Central memory CD8-positive, alpha-beta T cell (primary cell): ENCODE results near the gene SPATA32.
"Not testable (repeated sequence)": the region's sequence is repeated elsewhere in the genome, so short reads cannot be mapped to it uniquely, and the experiment has no call there.

Source experiments
- ATAC-seq: fragments of 150-1000 bp; cut with Tn5 transposase; replicated peaks from 2 replicates; pipeline ENCODE4 v1.10.0; 2022; ENCODE audit warnings: mild to moderate bottlenecking, moderate FRiP score, moderate number of reproducible peaks; ENCODE audit not compliant: poor library complexity, severe bottlenecking; ENCODE audit errors: extremely low read depth
- DNase-seq, 2 donors: peaks; one replicate each; pipeline ENCODE4 v3.0.0; 2021; ENCODE audit warnings: low spot score in 2 of 2
- H3K27ac Mint-ChIP-seq: one replicate; pipeline ENCODE4 v1.8.0; 2022; ENCODE audit warnings: low read depth, mild to moderate bottlenecking, moderate library complexity, mixed read lengths
- H3K27me3 Mint-ChIP-seq: one replicate; pipeline ENCODE4 v1.8.0; 2022; ENCODE audit warnings: mixed read lengths
- H3K36me3 Mint-ChIP-seq: one replicate; pipeline ENCODE4 v1.8.0; 2022; ENCODE audit warnings: mild to moderate bottlenecking, moderate library complexity, mixed read lengths; ENCODE audit not compliant: insufficient read depth
- H3K4me1 Mint-ChIP-seq: one replicate; pipeline ENCODE4 v1.8.0; 2022; ENCODE audit warnings: mixed read lengths
- H3K4me3 Mint-ChIP-seq: one replicate; pipeline ENCODE4 v1.8.0; 2022; ENCODE audit warnings: mild to moderate bottlenecking, moderate library complexity, mixed read lengths
- H3K9me3 Mint-ChIP-seq: one replicate; pipeline ENCODE4 v1.8.0; 2022; ENCODE audit warnings: mixed read lengths

SPATA32 gene

DNA sequence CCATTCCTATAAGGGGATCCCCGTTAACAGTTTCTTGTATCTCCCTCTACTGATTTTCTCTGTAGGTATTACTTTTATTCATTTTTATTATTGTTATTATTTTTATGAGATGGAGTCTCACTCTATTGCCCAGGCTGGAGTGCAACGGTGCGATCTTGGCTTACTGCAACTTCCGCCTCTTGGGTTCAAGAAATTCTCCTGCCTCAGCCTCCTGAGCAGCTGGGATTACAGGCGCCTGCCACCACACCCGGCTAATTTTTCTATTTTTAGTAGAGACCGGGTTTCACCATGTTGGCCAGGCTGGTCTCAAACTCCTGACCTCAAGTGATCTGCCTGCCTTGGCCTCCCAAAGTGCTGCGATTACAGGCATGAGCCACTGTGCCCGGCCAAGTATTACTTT is 40.3 kb upstream of the SPATA32 start:
- H3K4me3 Mint-ChIP-seq, H3K27ac Mint-ChIP-seq, ATAC-seq, DNase-seq, H3K9me3 Mint-ChIP-seq, H3K27me3 Mint-ChIP-seq: not testable (repeated sequence)
- Mint-ChIP-seq H3K4me1 (peaks cover 67% of the 10 kb centered on the region), H3K36me3 (peaks cover 21% of the 10 kb centered on the region)

DNA sequence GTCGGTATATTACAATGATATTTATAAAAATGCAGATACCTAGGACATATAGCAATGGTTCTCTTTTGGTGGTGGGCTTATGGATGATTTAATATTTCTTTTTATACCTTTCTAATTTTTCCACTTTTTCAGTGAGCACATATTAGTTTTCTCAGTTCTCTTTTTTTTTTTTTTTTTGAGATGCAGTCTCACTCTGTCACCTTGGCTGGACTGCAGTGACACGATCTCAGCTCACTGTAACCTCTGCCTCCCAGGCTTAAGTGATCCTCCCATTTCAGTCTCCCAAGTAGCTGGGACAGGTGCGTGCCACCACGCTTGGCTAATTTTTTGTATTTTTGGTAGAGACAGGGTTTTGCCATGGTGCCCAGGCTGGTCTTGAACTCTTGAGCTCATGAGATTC is 39.8 kb upstream of the SPATA32 start:
- DNase-seq (no peak), ATAC-seq (no peak)
- Mint-ChIP-seq H3K27ac (no peak overlapping the region), H3K27me3 (no peaks in the 10 kb centered on the region), H3K4me3 (no peak overlapping the region), H3K36me3 (peaks cover 19% of the 10 kb centered on the region), H3K9me3 (no peaks in the 10 kb centered on the region), H3K4me1 (peaks cover 72% of the 10 kb centered on the region)

- Mint-ChIP-seq H3K9me3 (no peaks in the 10 kb centered on the region), H3K4me1 (peaks cover 73% of the 10 kb centered on the region)
These were observed 38.3 kb upstream of the SPATA32 start for GRCh38 chr17:45300060-45300751.

DNA sequence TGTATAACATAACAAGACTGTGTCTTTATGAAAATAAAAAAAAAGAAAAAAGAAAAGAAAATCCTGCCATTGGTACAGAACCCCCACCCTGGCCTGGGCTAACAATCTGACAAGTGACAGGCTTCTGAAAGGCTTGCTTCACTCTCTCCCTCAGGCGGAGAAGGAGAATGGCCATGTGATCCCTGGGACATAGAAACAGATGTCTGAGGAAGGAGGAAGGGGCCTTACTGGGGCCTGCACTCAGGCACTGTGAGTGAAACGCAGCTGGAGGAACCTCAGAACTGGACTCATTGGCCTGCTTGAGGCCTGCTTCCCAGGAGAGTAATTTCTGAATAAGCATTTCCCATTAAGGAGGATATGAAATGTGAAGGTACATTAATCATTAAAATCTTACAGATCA is 37.5 kb upstream of the SPATA32 start:
- Mint-ChIP-seq H3K36me3 (peaks cover 16% of the 10 kb centered on the region), H3K9me3 (no peaks in the 10 kb centered on the region), H3K27ac (no peak overlapping the region)

More at GRCh38 chr17:45300060-45300751, 38.3 kb upstream of the SPATA32 start:
- H3K27ac Mint-ChIP-seq: peak overlapping the region; percentile 47
- peaks cover 18% of the 10 kb centered on the region for H3K36me3 Mint-ChIP-seq
- no peak for ATAC-seq
- DNase-seq: no peak
- no peaks in the 10 kb centered on the region for H3K27me3 Mint-ChIP-seq
- H3K4me3 Mint-ChIP-seq: no peak overlapping the region

GRCh38 chr17:45298546-45299285 is 36.8 kb upstream of the SPATA32 start:
- Mint-ChIP-seq H3K27ac (peak overlapping the region; percentile 63), H3K36me3 (peaks cover 16% of the 10 kb centered on the region), H3K4me3 (no peak overlapping the region), H3K9me3 (no peaks in the 10 kb centered on the region), H3K4me1 (peaks cover 76% of the 10 kb centered on the region), H3K27me3 (no peaks in the 10 kb centered on the region)
- no peak for DNase-seq
- no peak for ATAC-seq

More for the DNA sequence above, 37.5 kb upstream of the SPATA32 start:
- no peak overlapping the region for H3K4me3 Mint-ChIP-seq
- no peaks in the 10 kb centered on the region for H3K27me3 Mint-ChIP-seq
- no peak for DNase-seq
- no peak for ATAC-seq
- H3K4me1 Mint-ChIP-seq: peaks cover 73% of the 10 kb centered on the region

- DNase-seq (no peak), ATAC-seq (no peak)
- Mint-ChIP-seq H3K4me3 (peak overlapping the region; percentile 46), H3K36me3 (peaks cover 17% of the 10 kb centered on the region), H3K27me3 (no peaks in the 10 kb centered on the region), H3K4me1 (peaks cover 81% of the 10 kb centered on the region), H3K27ac (peak overlapping the region; percentile 63), H3K9me3 (no peaks in the 10 kb centered on the region)
These were observed 34.9 kb upstream of the SPATA32 start for GRCh38 chr17:45296833-45297124.

DNA sequence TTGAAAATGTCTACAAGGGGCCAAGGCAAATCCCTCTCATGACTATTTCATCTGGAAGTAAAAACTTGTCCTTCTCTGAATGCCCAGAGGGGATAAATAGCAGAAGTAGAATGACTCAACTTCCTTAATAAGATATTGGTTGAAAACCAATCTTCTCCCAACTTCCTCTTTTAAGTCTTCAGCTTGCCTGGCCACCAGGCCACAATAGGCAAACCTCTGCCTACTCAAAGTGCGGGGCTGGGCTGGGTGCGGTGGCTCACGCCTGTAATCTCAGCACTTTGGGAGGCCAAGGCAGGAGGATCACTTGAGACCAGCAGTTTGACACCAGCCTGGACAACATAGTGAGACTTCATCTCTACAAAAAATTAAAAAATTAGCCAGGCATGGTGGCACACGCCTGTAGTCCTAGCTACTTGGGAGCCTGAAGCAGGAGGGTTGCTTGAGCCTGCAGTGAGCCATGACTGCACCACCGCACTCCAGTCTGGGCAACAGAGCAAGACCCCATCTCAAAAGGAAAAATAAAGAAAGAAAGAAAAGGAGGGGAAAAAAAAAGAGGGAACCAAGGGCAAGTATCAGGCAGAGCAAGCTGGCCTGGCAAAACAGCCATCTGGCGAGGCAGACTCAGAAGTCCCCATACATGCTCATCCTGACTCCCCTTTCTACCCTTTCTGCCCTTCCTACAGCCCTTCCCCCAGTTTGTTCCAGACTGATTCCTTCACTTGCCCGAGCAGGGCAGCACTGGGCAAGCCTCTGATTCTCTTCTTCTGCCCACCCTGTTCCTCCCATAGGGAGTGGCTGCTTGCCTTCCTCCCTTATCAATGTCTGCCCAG is 34.3 kb upstream of the SPATA32 start:
- Mint-ChIP-seq H3K27me3 (no peaks in the 10 kb centered on the region), H3K27ac (peak overlapping the region; percentile 63), H3K4me3 (peak overlapping the region; percentile 46), H3K4me1 (peaks cover 85% of the 10 kb centered on the region), H3K9me3 (no peaks in the 10 kb centered on the region), H3K36me3 (peaks cover 18% of the 10 kb centered on the region)
- ATAC-seq (no peak), DNase-seq (no peak)

DNA sequence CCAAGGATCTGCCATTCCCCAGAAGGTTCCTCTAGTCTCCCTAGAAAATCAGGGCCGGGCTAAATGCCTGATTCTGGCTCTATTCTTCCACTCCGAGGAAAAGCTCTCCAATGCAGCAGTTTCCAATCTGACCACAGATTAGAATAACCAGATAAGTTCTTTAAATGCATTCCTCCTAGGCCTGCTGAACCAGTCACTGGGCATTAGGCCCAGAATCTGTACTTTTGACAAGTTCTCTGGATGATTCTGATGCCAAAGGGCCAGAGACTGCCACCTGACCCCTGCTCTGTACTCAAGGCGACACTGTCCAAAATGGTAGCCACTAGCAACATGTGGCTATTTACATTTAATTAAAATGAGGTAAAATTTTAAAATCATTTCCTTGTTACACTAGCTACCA is 32.6 kb upstream of the SPATA32 start:
- Mint-ChIP-seq H3K4me1 (peaks cover 82% of the 10 kb centered on the region), H3K27ac (no peak overlapping the region), H3K9me3 (no peaks in the 10 kb centered on the region), H3K4me3 (no peak overlapping the region), H3K27me3 (no peaks in the 10 kb centered on the region), H3K36me3 (peaks cover 23% of the 10 kb centered on the region)
- ATAC-seq: no peak
- no peak for DNase-seq

- ATAC-seq (no peak), DNase-seq (no peak)
- Mint-ChIP-seq H3K4me3 (no peak overlapping the region), H3K36me3 (peaks cover 27% of the 10 kb centered on the region), H3K4me1 (peaks cover 74% of the 10 kb centered on the region), H3K9me3 (no peaks in the 10 kb centered on the region), H3K27ac (peak overlapping the region; percentile 64), H3K27me3 (no peaks in the 10 kb centered on the region)
These were observed 31.7 kb upstream of the SPATA32 start for GRCh38 chr17:45293413-45294211.

DNA sequence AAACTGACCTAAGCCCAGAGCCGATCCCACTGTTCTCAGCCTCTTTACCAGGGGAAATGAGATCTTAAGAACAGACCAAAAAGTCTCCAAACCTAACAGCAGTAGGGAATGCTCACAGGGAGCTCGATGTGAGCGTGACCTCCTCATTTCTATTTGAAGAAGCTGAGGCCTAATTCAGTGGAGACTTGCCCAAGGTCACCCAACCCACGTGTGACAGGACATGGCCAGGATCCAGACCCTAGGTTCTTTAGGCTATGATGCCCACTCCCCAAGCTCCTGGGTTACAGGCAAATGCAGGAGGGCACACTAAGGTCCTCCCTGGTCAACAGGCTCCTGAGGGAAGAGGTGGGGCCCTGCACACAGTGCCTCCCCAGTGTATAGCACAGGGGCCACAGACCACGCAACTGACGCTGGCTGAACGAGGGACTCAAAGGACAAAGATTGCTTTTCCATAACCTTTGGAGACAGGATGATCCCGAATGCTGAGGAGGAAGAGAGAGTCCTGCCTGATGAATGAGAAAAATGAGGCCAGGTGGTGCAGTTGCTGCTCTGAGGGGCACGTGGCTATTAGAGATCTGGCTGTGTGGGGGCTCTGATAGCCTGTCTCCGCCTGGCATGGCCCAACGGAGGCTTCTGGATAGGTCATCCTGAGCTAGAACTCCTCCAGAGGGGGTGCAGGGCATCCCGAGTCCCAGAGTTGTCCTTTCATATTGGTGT is 31.0 kb upstream of the SPATA32 start:
- no peak overlapping the region for H3K4me3 Mint-ChIP-seq
- no peaks in the 10 kb centered on the region for H3K9me3 Mint-ChIP-seq
- ATAC-seq (no peak), DNase-seq (no peak)
- peaks cover 66% of the 10 kb centered on the region for H3K4me1 Mint-ChIP-seq
- H3K27ac Mint-ChIP-seq: peak overlapping the region; percentile 64
- peaks cover 30% of the 10 kb centered on the region for H3K36me3 Mint-ChIP-seq
- H3K27me3 Mint-ChIP-seq: no peaks in the 10 kb centered on the region

DNA sequence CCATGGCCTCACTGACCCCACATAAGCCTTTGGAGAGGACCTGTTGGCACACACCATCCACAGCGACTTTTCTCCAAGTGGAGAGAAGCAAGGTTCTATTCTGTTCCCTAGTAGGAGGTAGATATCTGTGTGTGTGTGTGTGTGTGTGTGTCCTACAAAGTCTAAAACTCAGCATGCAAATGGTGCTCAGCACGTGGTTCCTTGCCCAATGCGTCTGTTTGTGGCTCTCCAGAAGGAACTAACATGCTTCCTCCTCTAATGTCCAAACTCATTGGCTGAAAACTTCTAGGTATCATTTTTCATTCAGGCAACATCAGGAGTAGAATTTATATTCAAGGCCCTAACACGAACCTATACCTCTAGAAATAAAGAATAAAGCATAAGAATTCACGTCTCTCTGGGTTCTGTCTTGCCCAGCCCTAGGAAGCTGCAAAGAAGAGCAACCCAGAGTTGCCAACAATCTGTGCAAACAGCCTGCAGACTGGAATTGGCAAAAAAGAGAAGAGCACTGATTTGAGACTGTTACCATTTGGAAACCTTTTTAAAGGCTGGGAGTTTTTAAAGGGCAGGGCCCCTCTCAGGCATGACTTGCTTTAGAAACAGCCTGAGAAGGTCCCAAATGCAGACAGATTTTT is 29.4 kb upstream of the SPATA32 start:
- ATAC-seq (no peak), DNase-seq (no peak)
- Mint-ChIP-seq H3K27me3 (no peaks in the 10 kb centered on the region), H3K4me1 (peaks cover 52% of the 10 kb centered on the region), H3K9me3 (no peaks in the 10 kb centered on the region), H3K4me3 (no peak overlapping the region), H3K36me3 (peaks cover 38% of the 10 kb centered on the region), H3K27ac (peak overlapping the region; percentile 76)
